Esophagus muscularis mucosa (tissue), 4 donors: ENCODE data around the gene TDRD1. TPM values are rescaled to one million over a fixed set of nuclear protein-coding genes. Genes with fewer than 3 reads are reported as not detected.

Source experiments
- DNase-seq: peaks from one replicate; pipeline ENCODE4 v3.0.0-alpha.2; 2017; ENCODE audit errors: extremely low spot score
- H3K27ac ChIP-seq, 4 donors: fragments of 200-600 bp; sonication (generic); replicated peaks in 1 of 4; 1 replicate in 3 of 4; 2 replicates in 1 of 4; pipeline ENCODE4 v1.5.1; 2016 to 2019; ENCODE audit warnings: mild to moderate bottlenecking in 1 of 4
- H3K27me3 ChIP-seq, 4 donors: fragments of 200-600 bp; sonication (generic); one replicate each; pipeline versions ENCODE4 v1.5.1 to v1.6.0; 2016 to 2019
- H3K36me3 ChIP-seq, 4 donors: fragments of 200-600 bp; sonication (generic); one replicate each; pipeline ENCODE4 v1.5.1; 2016 to 2019
- H3K4me1 ChIP-seq, 4 donors: fragments of 200-600 bp; sonication (generic); one replicate each; pipeline ENCODE4 v1.5.1; 2016 to 2019
- H3K4me3 ChIP-seq, 4 donors: fragments of 200-600 bp; sonication (generic); 1 replicate in 2 of 4; 2 replicates in 2 of 4; pipeline ENCODE4 v1.5.1; 2016 to 2019; ENCODE audit warnings: mild to moderate bottlenecking in 4 of 4, moderate library complexity in 1 of 4
- H3K9me3 ChIP-seq, 4 donors: fragments of 200-600 bp; sonication (generic); 1 replicate in 3 of 4; 2 replicates in 1 of 4; pipeline ENCODE4 v1.5.1; 2016 to 2019
- EP300 ChIP-seq: sonication (generic); formaldehyde crosslinking; IDR thresholded peaks from one replicate; pipeline ENCODE4 v1.6.1; 2017; ENCODE audit warnings: antibody characterized with exemption
- POLR2A ChIP-seq: fragments of 450-650 bp; IDR thresholded peaks from one replicate; pipeline ENCODE4 v1.6.1; 2017; ENCODE audit warnings: antibody characterized with exemption, moderate library complexity, mild to moderate bottlenecking, low read depth
- POLR2AphosphoS5 ChIP-seq, 2 donors: sonication (generic); formaldehyde crosslinking; IDR thresholded peaks; one replicate each; pipeline ENCODE4 v1.6.1; 2017; ENCODE audit warnings: antibody characterized with exemption in 2 of 2
- WGBS: methylation state at CpG from one replicate; pipeline ENCODE4 v1.1.5; 2018; 5-methylcytosine and 5-hydroxymethylcytosine counted together
- intact Hi-C: fragments of 100-400 bp; cut with DNase I; formaldehyde crosslinking; loops from one replicate; pipeline ENCODE4 v1.15.1; 2023
- total RNA-seq, 4 donors: library from RNA; depleted of rRNA; stranded (reverse); fragments of >200 nt; gene quantifications; one replicate each; pipeline versions ENCODE4 v1.1.0 to v1.2.1, GENCODE V29; 2016
- TF ChIP-seq, protein P1 (sequence below), 3 experiments: fragments of 200-600 bp in 2 of 3; fragments of 450-650 bp in 1 of 3; sonication (generic) in 2 of 3; IDR thresholded peaks; one replicate each; pipeline ENCODE4 v1.5.1; 2017 to 2019; ENCODE audit warnings: antibody characterized with exemption in 3 of 3, mild to moderate bottlenecking in 2 of 3, moderate library complexity in 1 of 3

The TDRD1 gene
- total RNA-seq, 4 donors from 2014 or later, result 0.11 to 0.42 (median 0.13) TPM; not detected in 1

DNA sequence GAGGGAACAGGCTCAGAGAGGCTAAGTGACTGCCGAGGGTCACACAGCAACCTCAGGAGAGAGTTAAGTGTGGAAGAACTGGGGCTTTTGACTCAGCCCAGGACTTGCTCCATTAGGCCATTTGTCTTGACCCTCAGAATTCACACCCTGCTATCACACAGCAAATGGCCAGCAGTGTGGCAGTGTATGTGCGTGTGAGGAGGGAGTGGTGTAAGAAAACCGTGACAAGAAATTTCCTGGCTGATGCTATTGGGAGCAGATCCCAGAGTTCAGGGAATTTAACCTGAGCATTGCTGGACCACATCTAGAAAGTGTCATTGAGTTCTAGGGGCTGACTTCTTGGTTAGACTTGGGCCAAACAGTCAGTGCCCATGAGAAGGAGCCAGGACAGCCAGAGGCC lies 78.3 kb downstream of the TDRD1 start:
- H3K4me3 ChIP-seq, result no peak overlapping the region
- no peaks in the 10 kb centered on the region for H3K27me3 ChIP-seq
- peaks cover 0 to 16% (median 11%) of the 10 kb centered on the region in 4 donors for H3K4me1 ChIP-seq
- WGBS, result 44% methylated on average over 3 of the region's 3 CpGs
- intact Hi-C loops, result no loop called here
- H3K9me3 ChIP-seq, result no peaks in the 10 kb centered on the region
- H3K36me3 ChIP-seq, result no peaks in the 10 kb centered on the region
- DNase-seq, result no peak
- no peak for TF ChIP-seq POLR2AphosphoS5 (IDR thresholded peaks at IDR 0.05)
- TF ChIP-seq POLR2A, result no peak
- TF ChIP-seq EP300, result no peak
- H3K27ac ChIP-seq, result peak overlapping the region in 1 of 4 donors; percentile 30

DNA sequence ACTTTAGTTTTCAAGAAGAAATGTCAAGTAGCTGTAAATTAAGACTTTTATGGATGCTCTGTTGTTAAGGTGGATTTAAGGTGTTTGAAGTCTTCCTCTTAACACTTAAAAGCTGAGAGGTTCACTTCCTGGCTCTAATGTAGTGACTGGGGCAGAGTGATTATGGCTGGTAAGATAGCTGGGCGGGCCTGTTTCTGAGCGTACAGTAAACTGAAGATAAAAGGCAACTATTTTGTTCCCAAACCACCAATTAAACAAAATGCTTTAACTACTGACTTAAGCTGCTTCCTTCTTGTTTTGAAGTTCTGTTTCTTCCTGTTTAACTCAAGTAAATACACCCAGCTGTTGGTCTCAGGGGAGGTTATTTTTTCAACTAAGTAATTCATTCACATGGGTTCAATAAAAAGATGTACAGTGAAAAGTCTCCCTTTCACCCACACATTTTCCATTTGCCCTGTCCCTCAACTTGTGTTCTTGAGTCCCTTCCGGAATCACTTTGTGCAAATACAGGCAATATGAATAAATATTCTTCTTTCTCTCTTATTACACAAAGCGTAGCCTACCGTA lies 79.2 kb downstream of the TDRD1 start:
- 85% methylated on average over 5 of the region's 5 CpGs for WGBS
- H3K4me3 ChIP-seq, result no peak overlapping the region
- no peaks in the 10 kb centered on the region for H3K36me3 ChIP-seq
- no peaks in the 10 kb centered on the region for H3K27me3 ChIP-seq
- H3K27ac ChIP-seq, result peak overlapping the region in 1 of 4 donors; percentile 30
- intact Hi-C loops, result no loop called here
- no peak for DNase-seq
- H3K4me1 ChIP-seq, result peaks cover 0 to 16% (median 11%) of the 10 kb centered on the region in 4 donors
- no peaks in the 10 kb centered on the region for H3K9me3 ChIP-seq
- TF ChIP-seq EP300, result no peak
- no peak for TF ChIP-seq POLR2A
- TF ChIP-seq, protein P1, sequence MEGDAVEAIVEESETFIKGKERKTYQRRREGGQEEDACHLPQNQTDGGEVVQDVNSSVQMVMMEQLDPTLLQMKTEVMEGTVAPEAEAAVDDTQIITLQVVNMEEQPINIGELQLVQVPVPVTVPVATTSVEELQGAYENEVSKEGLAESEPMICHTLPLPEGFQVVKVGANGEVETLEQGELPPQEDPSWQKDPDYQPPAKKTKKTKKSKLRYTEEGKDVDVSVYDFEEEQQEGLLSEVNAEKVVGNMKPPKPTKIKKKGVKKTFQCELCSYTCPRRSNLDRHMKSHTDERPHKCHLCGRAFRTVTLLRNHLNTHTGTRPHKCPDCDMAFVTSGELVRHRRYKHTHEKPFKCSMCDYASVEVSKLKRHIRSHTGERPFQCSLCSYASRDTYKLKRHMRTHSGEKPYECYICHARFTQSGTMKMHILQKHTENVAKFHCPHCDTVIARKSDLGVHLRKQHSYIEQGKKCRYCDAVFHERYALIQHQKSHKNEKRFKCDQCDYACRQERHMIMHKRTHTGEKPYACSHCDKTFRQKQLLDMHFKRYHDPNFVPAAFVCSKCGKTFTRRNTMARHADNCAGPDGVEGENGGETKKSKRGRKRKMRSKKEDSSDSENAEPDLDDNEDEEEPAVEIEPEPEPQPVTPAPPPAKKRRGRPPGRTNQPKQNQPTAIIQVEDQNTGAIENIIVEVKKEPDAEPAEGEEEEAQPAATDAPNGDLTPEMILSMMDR (IDR thresholded peaks at IDR 0.05), result no peak
- TF ChIP-seq POLR2AphosphoS5 (IDR thresholded peaks at IDR 0.05), result no peak

DNA sequence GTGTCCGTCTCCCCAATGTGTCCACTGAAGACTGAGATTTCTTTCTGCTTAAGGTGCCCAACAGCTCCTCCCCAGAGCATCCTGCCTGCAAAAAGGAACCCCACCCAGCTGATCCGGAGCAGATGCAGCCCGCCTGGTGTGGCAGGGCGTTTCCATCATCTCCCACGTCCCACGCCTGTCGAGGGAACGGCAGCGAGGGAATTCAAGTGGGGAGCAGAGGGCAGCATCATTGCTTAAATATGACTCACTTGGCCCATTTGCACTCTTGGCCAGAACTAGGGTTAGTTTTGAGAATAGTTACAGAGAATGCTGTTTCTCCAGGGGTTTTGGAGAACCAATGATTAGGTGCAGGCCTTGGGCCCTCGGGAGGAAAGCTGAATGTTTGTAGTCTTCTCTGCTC lies 80.7 kb downstream of the TDRD1 start:
- Histone ChIP-seq H3K27ac (peak overlapping the region in 3 of 4 donors; percentile 22 to 25 (median 24)), H3K36me3 (no peaks in the 10 kb centered on the region), H3K9me3 (no peaks in the 10 kb centered on the region), H3K4me1 (peaks cover 3 to 19% (median 12%) of the 10 kb centered on the region in 4 donors), H3K27me3 (no peaks in the 10 kb centered on the region), H3K4me3 (no peak overlapping the region)
- no peak for DNase-seq
- WGBS, result 58% methylated on average over 10 of the region's 10 CpGs
- no peak for TF ChIP-seq POLR2A
- peak; percentile 26 to 56 for TF ChIP-seq POLR2AphosphoS5 (IDR thresholded peaks at IDR 0.05)
- TF ChIP-seq EP300, result no peak
- TF ChIP-seq, protein P1 (IDR thresholded peaks at IDR 0.05), result no peak
- intact Hi-C loops, result no loop called here

DNA sequence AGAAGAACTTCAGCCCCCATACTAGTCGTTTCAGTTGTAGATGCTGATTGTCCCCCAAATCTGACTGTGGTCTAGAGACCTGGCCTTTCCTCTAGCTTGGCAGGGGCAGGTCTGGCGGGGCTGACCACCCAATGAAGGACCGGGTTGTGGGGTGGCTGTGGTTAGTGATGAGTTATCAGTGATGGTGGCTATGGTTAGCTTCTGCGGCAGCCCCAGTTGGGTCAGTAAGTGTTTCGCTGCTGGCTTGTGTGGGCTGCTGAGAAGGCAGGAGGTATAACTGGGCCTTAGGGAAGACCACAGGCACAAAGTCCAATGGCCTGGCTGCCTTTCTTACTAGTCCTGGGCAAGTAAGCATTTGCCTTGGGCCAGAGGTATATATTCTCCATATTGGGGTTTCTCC lies 81.2 kb downstream of the TDRD1 start:
- H3K4me3 ChIP-seq, result no peak overlapping the region
- no peaks in the 10 kb centered on the region for H3K9me3 ChIP-seq
- no peaks in the 10 kb centered on the region for H3K27me3 ChIP-seq
- H3K4me1 ChIP-seq, result peaks cover 3 to 24% (median 17%) of the 10 kb centered on the region in 4 donors
- no peak for TF ChIP-seq EP300
- TF ChIP-seq, protein P1 (IDR thresholded peaks at IDR 0.05), result no peak
- 95% methylated on average over 3 of the region's 5 CpGs for WGBS
- H3K36me3 ChIP-seq, result no peaks in the 10 kb centered on the region
- intact Hi-C loops, result no loop called here
- H3K27ac ChIP-seq, result peak overlapping the region; percentile 22 to 57 (median 24)
- no peak for DNase-seq

DNA sequence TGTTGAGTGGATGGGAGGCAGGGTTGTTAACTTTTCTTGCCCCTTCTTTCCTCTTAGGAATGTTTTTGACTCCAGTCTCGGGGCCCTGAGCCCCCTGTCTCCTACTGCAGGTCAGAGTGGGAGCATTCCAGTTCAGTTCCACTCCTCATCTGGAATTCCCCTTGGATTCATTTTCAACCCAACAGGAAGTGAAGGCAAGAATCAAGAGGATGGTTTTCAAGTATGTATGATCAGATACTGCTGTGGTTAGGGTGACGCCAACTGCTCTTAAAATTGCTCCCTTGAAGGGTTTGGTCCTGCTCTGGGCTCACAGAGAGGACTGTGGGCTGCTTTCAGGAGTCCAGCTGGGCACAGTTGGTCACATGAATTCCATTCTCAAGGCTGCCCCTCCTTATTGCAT lies 81.9 kb downstream of the TDRD1 start:
- peak overlapping the region in 2 of 4 donors; percentile 8 to 57 for H3K27ac ChIP-seq
- intact Hi-C loops, result no loop called here
- H3K9me3 ChIP-seq, result no peaks in the 10 kb centered on the region
- no peaks in the 10 kb centered on the region for H3K27me3 ChIP-seq
- TF ChIP-seq, protein P1 (IDR thresholded peaks at IDR 0.05), result no peak
- TF ChIP-seq POLR2AphosphoS5 (IDR thresholded peaks at IDR 0.05), result no peak
- no peak for TF ChIP-seq EP300
- TF ChIP-seq POLR2A, result no peak
- H3K4me1 ChIP-seq, result peaks cover 6 to 31% (median 23%) of the 10 kb centered on the region in 4 donors
- H3K36me3 ChIP-seq, result no peaks in the 10 kb centered on the region
- DNase-seq, result no peak
- 84% methylated on average over 2 of the region's 2 CpGs for WGBS
- no peak overlapping the region for H3K4me3 ChIP-seq
